Measurements from ENCODE around the gene CC2D1B. TPM values are rescaled to one million over a fixed set of nuclear protein-coding genes. Genes with fewer than 3 reads are reported as not detected.

The CC2D1B gene
- total RNA-seq = 26.0 TPM

GRCh38 chr1:52365746-52366516 lies at the start of gene CC2D1B:
Gene CC2D1B (minus strand): TSS chr1:52366205. CDS start chr1:52364620, 1,585 bp downstream.

GRCh38 chr1:52404116-52404974 lies 38.3 kb upstream of the CC2D1B start, which contains the start of the genes ORC1 and PRPF38A:
Gene ORC1 (minus strand): TSS chr1:52404423. CDS start chr1:52402223, 2,200 bp downstream.
Gene PRPF38A (plus strand): TSS chr1:52404602. CDS start chr1:52404750, 148 bp downstream.

Other genes with a start within 250 kb of the CC2D1B start
- gene ZFYVE9, start 224.1 kb downstream of the CC2D1B start, total RNA-seq = 99.8 TPM
- 2.2 TPM for gene ORC1, start 38.2 kb upstream of the CC2D1B start, total RNA-seq
- gene PRPF38A, start 38.4 kb upstream of the CC2D1B start, total RNA-seq = 22.8 TPM
- gene TUT4, start 186.9 kb upstream of the CC2D1B start, total RNA-seq = 229 TPM
- 24.7 TPM for gene GPX7, start 236.2 kb upstream of the CC2D1B start, total RNA-seq